Putamen (tissue), 1 donor: ENCODE measurements around the gene TRA2A.

ENCODE experiments used
- DNase-seq: peaks from one replicate; pipeline ENCODE4 v3.0.0-alpha.2; 2016; ENCODE audit warnings: low spot score

TRA2A gene

DNA sequence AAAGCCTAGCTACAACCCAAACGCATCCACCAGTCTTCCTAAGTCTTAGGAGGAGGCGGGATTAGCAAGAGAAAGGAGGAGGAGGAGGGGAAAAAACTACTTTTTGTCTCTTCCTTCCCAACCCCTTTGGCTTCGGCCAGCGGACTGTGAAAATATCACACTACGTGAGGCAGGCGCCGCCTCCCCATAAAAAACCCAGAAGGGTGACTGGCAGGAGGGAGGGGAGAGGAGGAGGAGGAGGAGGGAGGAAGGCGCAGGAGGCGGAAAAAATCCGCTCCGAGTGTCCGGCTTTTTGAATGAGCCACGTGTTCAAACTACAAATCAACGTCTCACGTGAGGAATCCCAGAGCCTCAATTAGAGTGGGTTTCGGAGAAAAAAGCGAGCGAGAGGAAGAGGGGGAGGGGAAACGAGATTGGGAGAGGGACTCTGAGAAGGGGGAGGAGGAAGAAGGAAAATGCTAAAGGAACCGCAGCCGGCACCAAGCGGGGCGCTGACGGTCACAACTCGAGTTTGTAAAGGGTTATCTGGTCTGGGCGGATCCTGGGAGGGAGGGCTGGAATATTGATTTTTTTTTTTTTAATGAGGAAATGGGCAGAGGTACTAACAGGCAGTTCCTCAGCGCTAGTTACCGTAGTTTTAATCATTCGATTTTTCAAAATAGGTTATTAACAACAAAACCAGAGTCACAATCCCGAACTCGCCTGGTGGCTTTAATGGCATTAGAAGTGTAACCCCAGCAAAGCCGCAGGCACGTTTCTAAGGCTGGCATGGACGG lies 61.3 kb downstream of the TRA2A start, which contains the start of gene IGF2BP3:
TSS of gene IGF2BP3 (minus strand) at position 162 of the 776 bp plus-strand sequence. CDS start 381 bp downstream, outside the sequence.
- no peak for DNase-seq

- DNase-seq = no peak
These were observed 61.9 kb downstream of the TRA2A start for GRCh38 chr7:23469961-23470250.

DNA sequence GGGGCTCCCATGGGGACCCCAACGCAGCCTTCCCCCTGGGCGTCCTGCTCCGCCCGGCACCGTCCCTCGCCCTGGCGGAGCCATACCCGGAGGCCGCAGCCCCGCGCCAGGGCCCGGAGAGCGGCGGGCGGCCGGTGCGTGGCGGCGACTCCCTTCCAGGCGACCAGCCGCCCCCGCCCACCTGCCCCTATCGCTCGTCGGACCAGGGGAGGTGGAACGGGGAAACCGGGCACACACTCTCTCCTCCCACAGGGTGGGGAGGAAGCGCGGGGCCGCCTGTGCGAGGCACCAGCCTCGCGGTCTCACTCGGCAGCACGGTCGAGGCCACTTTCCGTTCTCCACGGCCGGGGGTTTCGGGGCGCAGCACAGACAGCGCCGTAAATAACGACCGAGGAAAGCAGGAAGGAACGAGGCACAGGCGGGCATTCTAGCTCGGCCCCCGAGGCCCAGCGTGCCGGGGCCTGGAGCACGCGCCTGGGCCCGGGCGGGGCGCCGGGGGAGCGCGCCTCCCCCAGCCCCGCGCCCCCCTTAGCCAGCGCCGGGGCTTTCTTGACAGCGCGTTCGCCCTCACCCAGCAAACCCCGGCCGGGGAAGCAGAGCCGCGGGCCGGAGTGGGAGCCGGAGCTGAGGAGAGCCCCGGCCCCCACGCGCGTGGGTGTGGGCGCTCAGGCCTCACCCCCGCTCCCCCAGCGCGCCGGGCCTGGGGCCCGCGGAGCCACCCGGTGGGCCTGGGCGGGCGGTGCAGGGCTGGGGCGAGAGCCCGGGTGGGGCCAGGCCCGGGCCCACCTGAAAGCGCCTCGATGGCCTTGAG lies 62.4 kb downstream of the TRA2A start:
- no peak for DNase-seq

DNA sequence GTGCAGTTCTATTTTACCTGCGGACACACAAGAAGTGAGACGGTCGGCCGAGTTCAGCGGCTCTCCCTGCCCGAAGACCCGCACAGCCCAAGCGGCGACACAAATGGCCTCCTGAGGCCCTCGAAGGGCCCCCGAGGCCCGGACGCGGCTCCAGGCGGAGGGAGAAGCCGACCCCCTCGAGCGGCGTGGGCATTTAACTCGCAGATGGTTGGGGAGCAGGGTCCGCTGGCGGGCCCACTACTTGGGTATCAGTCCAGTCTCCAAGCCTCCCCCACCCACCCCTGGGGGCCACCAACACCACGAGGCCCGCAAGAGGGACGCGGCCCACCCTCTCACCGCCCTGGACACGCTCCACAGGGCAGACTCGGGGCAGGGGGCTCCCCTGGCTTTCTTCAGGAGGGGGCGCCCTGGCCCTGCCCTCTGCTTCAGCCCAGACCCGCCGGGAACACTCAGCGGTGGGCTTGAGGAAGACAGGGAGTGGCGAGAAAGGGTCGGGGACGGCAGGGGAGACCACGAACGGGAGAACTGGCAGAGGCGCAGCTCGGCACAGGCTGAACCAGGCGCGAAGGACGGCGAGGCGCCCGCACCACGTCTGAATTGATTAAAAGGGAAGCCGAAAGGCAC lies 63.1 kb downstream of the TRA2A start:
- DNase-seq = no peak

DNA sequence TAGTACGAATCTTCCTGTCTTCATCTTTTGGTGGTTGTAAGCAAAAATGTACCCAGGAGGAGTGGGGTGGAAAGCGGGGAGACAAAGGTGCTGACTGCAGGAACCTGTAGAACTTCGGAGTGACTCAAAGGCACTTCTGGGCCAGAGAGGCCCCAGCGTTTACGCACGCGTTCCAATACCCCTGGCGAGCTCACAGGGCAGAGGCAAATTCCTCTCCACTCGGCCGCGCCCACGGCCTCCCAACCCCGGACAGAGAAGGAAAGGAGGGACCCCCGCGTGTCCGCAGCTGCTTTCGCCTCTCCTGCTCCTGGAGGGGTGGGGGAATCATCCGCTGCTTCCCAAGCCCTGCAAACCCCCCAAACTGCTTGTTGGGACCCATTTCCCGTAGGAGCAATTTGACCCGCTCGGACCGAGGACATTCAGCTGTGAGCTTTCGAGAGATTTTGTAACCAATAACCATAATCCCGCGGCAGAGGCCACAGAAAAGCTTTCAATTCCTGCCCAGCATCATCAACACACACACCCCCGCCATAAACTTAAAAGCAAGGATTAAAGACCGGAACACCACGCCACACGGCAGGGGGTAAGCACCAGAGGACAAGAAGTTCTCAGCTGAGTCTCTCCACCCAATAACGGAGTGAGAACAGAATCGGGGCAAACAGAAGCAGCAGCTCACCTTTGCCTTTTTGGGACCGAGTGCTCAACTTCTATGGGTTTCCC lies 63.8 kb downstream of the TRA2A start:
- no peak for DNase-seq

DNA sequence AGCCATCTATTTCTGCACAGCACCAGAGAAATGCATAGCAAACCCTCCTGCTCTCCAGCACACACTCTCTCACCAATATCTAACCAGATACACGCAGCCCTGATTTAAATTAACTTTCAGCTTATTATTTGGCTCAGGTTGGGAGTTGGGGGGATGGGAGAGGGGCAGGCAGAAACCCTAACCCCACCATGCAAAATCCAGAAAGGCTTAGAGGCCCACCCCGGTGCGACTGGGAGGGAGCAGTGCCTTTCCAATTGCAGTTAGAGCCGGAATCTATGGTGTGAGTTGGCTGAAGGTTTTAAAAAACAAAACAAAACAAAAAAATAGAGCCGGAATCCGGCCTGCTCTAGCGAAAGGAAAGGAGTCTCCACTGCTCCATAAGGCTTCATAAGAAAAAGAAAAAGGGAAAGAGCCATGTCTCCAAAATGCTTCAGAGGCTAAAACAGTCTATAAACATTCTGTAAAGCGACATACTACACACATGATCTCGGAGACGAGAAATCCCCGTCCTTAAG lies 64.4 kb downstream of the TRA2A start:
- no peak for DNase-seq

DNA sequence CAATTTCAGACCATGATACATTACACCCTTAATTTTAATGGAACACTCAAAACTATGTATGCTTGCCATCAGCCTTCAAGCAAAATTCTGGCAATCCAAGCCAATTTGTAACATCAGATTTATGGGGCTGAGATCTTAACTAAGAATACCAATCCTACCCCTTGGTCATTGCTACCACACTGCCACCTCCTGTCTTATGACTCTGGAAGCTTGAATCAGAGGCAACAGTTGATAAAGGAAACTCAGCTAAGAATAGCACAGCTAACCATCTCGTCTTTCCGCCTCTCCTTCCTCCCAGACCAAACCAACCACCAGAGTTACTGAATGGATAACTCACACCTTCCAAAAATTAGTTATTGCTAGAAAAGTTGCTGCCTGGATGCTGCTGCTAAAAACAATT lies 68.9 kb downstream of the TRA2A start:
- DNase-seq = no peak

- no peak for DNase-seq
These were observed 73.7 kb downstream of the TRA2A start for GRCh38 chr7:23458044-23458443.

- no peak for DNase-seq
These were observed 75.7 kb downstream of the TRA2A start for GRCh38 chr7:23456093-23456492.

DNA sequence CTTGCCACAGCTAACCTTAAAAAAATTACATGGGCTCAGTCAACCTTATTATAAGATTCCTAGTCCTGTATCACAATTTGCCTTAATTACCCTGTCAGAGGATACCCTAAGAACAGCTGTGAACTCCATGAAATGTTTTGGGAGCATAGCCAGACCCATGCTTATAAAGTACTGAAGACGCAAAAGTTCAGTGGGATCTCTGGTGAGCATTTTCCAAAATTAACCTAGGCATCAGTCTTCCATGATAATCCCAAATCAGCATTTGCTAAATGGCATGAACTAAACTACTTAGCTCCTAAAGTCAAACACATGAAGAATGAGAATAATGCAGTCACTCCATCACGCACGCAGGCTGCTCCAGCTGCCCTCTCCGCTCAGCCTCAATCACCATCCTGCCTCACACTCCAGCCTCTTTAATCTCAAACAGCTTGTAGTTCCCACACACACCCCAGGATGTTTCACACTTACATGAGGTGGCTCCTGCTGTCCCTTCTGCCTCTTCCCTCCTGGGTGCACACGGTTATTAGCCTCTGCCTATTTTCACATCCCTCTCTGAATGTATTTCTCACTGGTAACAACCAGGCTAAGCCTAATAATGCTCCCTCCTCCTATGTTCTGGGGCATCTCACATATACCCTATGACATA lies 76.8 kb downstream of the TRA2A start:
- DNase-seq = no peak
